Stimulated activated CD8-positive, alpha-beta memory T cell treated with anti-CD3 and anti-CD28 coated beads, Interleukin-15, amount 100 ng/mL, for 24 hours (primary cell): ENCODE results near the gene CCDC78.
A peak's percentile ranks its signal among the peaks of the same experiment; 100 is the strongest.
"Not testable (repeated sequence)": the region's sequence is repeated elsewhere in the genome, so short reads cannot be mapped to it uniquely, and the experiment has no call there.

ENCODE experiments used
- DNase-seq: peaks from one replicate; pipeline ENCODE4 v3.0.0-alpha.2; 2020; ENCODE audit warnings: low read depth

CCDC78 gene

DNA sequence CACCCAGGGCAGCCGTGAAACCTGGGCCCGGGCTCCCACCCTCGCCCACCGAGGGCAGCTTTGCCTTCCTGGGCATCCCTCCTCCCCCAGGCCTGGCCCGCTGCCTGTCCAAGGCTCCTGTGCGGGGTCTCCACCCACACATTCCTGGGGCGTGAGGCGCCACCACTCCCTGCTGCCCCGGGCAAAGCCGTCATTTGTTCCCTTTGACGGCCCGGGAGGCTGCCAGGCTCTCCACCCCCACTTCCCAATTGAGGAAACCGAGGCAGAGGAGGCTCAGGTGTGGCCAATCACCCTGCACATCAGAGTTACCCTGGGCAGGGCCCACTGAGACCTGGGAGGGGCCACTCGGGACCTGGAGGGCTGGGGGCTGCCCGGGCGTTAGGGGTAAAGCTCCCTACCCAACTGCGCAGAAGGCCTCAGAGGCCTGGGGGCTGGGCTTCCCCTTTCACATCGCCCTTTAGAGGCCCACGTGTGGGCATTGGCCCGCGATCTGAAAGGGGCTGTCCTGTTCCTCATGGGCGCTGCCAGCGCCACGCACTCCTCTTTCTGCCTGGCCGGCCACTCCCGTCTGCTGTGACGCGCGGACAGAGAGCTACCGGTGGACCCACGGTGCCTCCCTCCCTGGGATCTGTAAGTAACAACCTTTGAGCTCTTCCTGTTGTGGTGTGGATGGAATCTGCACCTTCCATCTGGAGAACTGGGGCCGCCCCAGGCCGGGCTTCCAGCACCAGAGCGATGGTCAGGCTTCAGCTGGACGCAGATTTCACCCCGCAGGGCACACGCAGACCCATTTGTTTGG is 34.5 kb upstream of the CCDC78 start, which contains the start of gene MSLN:
Gene MSLN (plus strand): TSS at position 190 of the 799 bp plus-strand sequence. CDS start 1,947 bp downstream, outside the sequence.
- DNase-seq = no peak

DNA sequence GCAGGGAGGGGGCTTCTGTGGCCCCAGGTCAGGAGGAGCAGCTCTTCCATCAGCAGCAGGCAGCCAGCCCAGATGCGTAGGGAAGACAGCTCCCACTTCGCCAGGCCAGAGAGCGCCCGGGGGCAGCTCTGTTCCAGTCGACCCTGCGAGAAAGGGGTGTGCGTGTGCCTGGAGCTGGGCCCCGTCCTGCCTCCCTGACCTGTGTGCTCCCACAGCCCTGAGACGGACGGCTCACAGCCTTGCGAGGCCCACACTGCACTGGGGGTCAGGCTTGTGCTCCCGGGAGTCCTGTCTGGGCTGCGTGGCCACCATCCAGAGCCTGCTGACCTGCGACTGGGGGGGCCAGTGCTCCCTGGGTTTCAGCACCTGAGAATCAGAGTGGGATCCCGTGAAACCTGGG is 33.8 kb upstream of the CCDC78 start:
- no peak for DNase-seq

DNA sequence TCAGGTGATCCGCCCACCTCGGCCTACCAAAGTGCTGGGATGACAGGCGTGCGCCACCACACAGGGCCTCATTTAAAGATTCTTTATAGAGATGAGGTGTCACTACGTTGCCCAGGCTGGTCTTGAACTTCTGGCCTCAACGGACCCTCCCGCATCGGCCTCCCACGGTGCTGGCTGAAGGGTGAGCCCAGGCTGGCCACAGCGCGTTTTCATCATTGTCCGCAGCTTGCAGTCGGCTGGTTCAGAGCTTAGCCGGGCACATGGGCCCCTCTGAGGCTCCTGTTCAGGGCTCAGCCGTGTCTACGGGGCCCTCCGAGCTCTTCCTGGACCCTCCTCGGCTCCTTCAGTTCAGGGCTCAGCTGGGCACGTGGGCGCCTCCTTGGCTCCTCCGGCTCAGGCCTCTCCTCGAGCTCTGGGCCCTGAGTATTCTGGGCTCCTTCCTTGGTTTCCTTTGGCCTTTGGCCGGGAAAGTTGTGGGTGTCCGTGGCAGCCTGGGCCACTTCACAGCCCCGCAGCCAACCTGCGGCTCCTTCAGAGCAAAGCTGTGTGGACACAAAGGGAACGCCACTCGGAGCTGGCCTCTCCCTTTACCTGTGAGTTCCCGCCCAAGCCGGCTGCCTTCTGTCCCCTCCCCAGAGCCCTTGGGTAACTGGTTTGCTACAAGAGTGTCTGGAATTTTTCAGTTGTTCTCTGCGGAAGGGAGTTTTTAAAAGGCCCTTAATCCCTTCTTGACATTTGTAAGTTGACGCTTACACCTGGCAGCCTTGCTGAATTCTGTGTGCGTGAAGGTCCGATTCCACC is 33.1 kb upstream of the CCDC78 start:
- no peak for DNase-seq

DNA sequence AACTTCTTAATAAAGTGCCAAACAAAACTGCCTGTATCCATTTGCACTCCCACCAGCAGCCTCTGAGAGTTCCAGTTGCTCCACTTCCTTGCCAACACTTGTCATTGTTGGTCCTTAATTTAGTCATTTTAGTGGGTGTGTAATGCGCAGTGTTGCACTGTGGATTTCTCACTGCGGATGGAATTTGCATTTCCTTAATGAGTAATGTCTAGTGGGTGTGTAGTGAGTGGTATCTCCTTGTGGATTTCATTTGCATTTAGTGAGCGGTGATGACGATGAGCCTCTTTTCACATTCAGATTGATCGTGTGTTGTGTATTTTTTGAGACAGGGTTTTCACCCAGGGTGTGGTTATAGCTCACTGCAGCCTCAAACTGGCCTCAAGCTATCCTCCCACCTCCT is 30.2 kb upstream of the CCDC78 start:
- DNase-seq = no peak

DNA sequence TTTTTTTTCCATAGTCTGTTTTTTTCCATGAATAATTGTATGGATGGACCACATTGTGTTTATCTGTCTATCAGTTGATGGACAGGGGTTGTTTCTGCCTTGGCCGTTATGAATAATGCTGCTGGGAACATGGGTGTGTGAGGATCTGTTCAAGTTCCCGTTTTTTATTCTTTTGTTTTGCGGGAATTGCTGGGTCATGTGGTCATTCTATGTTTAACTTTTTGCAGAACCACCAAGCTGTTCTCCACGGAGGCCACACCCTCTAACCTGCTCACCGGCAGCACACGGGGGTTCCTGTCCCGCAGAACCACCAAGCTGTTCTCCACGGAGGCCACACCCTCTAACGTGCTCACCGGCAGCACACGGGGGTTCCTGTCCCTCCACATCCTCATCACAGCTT is 28.4 kb upstream of the CCDC78 start:
- DNase-seq = no peak

DNA sequence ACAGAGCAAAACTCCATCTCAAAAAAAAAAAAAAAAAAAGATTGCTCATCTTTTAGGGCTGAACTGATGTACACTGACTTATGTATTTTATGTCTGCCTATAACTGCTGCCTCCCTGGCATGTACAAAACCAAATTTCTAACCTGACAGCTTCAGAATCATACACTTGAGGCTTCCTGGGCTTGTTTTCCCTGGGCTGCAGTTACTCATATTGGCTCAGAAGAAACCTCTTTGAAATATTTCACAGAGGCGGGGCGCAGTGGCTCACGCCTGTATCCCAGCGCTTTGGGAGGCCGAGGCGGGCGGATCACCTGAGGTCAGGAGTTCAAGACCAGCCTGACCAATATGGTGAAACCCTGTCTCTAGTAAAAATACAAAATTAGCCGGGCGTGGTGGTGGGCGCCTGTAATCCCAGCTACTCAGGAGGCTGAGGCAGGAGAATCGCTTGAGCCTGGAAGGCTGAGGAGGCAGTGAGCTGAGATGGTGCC is 27.9 kb upstream of the CCDC78 start:
- not testable (repeated sequence) for DNase-seq

DNA sequence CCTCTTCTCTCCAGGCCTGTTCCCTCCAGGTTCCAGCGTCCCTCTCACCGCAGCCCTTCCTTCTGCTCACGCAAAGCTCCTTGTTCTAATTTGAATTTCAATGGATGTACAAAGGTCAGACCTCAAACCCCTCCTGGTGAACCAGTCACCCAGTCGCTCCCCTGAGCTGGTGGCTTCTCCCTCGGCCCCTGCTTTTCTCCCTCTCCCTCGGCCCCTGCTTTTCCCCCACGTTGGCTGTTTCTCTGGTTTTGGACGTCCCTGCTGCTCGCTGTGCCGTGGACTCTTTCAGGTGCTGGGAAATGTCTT is 25.7 kb upstream of the CCDC78 start:
- DNase-seq = no peak

DNA sequence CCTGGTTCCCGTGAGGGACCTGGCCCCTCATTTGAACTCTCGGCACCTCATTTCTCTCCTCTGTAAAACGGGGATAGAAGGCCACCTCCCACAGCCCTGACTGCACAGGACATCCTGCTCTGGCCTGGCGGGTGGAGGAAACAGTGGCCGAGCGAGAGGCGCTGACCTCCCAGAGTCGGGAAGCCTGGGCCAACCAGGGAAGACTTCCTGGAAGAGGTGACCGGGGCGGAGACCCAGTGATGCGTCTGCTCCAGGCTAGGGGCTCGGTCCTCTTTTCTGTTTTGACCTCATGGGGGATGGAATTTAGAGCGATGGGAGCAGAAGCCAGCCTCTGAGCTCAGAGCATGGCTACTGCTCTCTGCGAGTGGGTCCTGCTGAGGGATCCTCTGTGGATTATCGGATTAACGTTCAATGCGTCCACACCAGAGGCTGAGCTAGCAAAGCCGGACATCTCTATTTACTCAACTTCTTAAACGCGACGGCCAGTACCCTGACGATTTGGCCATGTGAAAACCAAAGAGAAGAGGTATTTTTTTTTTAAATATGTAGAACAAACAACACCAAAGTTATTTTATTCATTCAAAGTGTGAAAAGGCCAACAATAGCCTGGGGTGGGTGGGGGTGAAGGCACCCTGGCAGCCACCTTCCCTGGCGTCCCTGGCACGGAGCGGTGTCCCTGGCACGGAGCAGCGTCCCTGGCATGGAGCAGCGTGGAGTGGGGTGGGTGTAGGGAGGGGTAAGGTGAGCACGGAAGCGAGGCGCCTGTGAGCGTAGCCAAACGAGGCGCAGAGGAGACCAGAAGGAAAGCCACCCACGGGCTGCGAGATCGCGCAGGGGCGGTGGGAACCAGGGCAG is 25.1 kb upstream of the CCDC78 start:
- no peak for DNase-seq

DNA sequence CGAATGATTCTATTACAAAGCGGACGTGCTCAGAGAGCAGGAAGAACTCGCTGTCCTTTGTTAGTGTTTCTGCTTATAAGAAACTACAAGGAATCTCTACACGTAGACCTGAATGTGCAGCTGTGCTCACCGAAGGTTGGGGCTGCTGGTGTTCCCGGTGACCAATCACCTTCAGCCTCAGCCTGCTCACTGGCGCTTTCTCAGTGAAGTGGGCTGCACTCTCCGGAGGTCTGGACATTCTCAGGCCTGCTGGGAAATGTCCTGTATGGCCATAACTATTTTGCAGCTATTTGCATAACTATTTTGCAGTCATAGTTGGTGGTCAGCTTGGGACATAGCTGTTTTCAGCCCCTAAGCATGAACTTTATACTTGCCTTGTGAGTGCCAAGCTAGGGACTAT is 24.2 kb upstream of the CCDC78 start:
- no peak for DNase-seq

DNA sequence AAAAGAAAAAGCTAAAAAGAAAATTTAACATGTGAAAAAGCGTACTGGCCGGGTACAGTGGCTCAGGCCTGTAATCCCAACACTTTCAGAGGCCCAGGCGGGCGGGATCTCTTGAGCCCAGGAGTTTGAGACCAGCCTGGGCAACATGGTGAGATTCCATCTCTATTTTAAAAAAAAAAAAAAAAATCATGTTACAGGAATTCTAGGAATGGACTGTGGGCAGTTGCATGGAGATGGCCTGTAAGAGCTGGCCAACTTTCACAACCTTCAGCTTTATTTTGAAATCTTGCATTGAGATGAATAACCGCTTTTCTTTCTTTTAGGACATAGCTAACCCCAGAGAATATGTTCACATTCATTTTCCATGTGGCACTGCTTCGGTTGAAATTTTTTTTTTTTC is 22.8 kb upstream of the CCDC78 start:
- no peak for DNase-seq

DNA sequence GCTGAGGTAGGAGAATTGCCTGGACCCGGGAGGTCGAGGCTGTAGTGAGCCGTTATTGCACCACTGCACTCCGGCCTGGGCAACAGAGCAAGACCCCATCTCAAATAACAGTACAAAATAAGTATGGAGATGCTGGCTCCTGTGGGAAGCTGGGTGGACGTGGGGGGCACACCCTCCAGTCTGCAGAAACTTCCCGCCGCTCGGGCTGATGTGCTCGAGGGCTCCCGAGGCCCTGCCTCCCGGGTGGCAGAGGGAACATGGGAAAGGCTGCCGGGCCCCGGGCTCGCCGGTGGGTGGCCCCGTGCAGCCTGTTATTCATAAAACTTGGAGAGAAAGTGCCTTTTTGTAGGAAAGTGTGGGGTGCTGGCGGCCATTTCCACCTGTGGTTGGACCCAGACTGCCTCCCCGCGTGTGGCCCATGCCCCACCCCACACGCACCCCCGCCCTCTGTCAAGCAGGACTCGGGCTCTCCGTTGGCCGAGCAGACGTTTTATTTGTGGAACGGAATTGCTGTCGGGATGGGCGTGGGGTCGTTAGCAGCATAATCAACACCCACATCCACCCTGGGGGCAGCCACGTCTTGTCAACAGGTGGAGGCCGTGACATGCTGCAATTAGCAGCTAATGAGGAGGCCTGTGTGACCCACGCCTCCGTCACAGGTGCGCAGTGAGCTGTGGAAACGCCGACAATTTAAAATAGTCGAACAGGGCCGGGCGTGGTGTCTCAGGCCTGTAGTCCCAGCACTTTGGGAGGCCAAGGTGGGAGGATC is 21.9 kb upstream of the CCDC78 start:
- DNase-seq = no peak

DNA sequence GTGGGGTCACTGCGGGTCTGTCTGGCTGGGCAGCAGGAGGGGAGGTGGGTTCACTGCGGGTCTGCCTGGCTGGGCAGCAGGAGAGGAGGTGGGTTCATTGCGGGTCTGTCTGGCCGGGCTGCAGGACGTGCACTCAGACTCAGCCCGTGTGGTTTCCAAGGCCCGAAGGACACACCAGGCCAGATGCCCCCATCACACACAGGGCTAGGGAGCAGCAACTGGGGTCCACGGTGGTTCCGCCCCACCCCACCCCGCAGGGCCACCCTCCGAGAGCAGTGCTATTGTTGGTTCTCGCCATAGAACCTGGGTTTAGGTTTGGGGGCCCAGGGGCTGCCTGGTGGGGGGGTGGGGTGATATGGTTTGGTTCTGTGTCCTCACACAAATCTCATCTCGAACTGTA is 20.4 kb upstream of the CCDC78 start:
- no peak for DNase-seq

DNA sequence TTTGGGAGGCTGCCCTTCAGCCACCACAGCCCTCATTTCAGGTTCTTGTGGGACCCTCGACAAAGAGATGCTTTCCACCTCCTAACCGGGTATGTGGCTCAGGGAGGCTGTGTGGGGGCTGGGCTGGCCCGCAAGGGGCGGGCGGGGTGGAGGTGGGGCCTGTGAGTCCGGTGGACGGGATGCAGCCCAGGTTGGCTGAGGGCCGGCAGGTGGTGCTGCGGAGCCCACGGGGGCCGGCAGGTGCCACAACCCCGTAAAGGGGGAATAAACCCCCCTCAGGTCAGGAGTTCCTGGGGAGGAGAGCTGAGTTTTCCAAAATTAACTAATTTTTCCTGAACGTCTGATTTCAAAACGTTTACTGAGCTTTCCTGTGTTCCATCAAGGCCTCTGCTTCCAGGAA is 19.5 kb upstream of the CCDC78 start:
- DNase-seq = no peak

DNA sequence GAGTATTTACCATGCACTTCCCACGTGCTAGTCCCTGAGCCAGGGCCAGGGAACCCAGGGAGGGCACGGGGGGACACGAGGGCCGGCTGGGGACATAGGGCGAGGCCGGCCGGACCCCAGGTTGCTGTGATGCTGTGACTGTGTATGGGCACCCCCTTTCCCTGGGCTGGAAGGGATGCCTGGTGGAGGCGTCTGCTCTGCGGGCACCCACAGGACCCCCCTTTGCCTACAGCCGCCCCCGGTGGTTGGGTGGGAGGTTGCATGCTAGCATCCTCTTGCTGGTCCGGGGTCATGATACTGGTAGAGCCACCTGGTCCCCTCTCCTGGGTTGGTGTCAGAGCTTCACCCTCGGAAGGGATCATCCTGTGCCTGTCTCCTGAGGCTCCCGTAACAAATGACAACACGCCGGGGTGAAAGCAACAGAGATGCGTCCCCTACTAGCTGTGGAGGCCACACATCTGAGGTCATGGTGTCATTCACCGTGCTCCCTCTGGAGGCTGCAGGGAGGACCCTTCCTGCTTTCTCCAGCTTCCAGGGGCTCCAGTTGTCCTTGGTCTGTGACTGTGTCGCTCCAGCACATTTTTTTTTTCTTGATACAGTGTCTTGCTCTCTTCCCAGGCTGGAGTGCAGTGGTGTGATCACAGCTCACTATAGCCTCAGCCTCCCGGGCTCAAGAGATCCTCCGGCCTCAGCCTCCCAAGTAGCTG is 17.7 kb upstream of the CCDC78 start:
- DNase-seq = no peak

DNA sequence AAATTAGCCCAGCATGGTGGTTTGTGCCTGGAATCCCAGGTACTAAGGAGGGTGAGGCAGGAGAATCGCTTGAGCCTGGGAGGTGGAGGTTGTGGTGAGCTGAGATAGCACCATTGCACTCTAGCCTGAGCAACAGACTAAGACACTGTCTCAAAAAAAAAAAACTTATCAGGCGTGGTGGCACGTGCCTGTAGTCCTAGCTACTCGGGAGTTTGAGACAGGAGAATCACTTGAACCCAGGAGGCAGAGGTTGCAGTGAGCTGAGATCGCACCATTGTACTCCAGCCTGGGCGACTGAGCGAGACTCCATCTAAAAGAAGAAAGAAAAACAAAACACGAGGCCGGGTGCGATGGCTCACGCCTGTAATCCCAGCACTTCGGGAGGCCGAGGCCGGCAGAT is 16.7 kb upstream of the CCDC78 start:
- not testable (repeated sequence) for DNase-seq

DNA sequence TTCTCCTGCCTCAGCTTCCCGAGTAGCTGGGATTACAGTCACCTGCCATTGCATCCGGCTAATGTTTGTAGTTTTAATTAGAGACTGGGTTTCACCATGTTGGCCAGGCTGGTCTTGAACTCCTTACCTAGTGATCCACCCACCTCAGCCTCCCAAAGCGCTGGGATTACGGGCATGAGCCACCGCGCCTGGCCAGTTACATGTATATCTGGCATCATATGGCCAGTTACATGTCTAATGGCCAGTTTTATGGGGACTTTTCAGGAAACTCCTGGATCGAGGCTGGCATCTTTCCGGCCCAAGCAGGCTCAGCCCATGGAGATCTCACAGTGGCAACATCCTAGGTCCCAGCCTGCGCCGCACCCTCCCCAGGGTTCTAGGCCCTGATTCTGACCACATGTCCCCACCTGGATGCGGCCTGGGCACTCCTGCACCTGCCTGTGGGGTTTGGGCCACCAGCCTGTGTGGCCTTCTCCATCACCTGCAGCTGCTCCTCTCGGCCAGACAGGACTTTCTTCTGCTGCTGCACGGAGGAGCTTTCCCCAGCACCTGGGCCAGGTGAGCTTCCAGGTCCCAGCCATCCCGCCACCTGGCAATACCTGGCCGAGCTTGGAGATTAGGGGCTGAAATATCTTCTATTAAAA is 15.9 kb upstream of the CCDC78 start:
- DNase-seq = no peak

DNA sequence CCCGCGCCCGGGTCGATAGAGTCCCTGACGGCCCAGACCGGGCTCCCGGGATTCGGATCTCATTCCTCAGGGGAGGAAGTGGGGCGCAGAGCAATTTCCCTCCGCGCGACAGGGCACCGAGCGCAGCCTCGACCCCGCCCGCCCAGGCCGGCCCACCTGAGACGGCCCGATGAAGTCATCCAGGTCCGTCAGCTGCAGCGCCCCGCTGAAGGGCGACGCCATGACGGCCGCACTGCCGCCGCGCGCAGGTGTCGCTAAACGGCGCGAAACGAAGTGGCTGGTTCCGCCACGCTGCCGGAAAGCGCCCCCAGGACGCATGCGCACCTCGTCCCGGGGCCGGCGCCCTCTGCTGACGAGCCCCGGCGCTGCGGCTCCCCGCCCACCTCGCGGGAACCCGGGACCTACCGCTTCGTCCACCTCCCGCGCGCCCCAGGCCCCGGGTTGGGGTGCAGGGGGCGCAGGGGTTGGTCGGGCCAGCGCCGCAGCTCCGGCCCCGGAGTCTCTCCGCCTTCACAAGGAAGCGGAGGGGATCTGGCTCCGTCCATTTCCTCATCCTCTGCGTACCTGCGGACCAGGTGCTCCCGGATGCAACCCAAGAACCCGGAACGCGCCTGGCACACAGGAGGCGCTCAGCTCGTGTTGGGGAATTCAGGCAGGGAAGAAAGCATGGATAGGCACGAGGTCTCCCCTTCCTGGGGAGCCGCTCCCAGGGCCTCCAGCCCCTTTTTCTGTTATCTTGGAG is 14.7 kb upstream of the CCDC78 start, which contains the start of gene CIAO3:
Gene CIAO3 (minus strand): TSS at position 234 of the 742 bp plus-strand sequence. CDS start 12 bp downstream, at position 222.
- peak; percentile 97 for DNase-seq

DNA sequence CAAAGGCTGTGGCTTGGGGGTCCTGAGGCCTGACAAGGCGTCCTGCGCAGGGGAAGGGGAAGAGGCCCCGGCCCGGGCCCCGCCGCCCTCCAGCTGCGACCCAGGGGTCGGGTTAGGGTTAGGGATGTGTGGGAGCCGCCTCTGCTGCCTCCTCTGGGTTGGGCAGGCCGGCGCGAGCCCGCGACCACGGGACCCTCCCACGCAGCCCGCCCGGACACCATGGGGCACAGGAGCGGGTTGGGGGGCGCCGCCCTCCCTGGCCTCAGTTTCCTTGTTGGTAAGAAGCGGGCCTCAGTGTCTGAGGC is 14.2 kb upstream of the CCDC78 start:
- DNase-seq = no peak

DNA sequence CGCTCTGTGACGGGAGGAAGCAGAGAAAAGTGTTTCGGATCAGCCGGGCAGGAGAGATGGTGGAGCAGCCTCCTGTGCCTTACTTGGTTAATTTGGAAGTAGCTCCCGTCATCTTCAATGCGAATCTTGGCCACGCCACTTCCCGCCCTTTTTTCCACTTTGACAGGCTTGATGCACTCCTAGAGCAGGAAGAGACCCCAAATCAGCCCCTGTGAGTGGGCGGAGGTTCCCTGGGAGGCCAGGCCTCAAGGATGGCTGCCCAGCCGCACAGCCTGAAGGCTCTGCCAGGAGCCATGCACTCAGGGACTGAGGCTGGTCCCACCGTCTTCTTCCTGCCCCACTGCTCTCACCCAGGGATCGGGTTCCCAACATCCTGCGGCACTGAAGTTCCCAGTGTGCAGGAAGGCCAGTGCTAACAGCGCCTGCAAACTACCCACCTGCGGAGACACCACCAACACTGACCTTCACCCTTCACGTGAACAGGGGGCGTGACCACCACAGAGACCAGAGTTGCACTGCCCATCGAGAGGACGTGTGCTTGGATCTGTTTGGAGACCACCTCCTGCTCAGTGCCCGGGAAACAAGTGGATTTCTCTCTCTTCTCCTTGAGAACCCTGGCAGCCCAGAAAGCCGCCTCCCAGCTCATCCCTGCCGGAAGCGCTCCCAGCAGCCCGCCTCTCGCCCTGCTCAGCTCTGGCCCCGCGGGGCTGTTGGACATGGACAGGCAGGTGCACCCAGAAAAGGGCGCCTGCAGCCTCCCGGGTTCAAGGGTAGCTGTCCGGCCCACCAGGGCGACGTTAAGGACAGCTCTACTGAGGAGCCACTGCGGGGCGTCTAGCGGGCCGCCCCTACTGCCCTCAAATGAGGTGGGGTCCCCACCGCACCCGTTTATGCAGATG is 13.6 kb upstream of the CCDC78 start:
- no peak for DNase-seq
